Loucy (cell line): ENCODE measurements around the gene IL23A.

ENCODE experiments used
- H2AFZ ChIP-seq: fragments of 200-600 bp; sonication (generic); 2 replicates; pipeline ENCODE4 v1.6.0; 2016; ENCODE audit warnings: antibody characterized with exemption, mild to moderate bottlenecking, low read length, moderate library complexity
- H3F3A ChIP-seq: fragments of 200-600 bp; 2 replicates; pipeline ENCODE4 v1.6.0; 2016; ENCODE audit warnings: antibody characterized with exemption, low read depth, mild to moderate bottlenecking
- H3K27me3 ChIP-seq: fragments of 200-600 bp; sonication (generic); 2 replicates; pipeline ENCODE4 v1.6.1; 2014; ENCODE audit warnings: low read length, mild to moderate bottlenecking; ENCODE audit not compliant: insufficient read depth, poor library complexity, severe bottlenecking
- H3K36me3 ChIP-seq: fragments of 200-600 bp; sonication (generic); 2 replicates; pipeline ENCODE4 v1.6.1; 2016; ENCODE audit warnings: low read length; ENCODE audit not compliant: insufficient read depth
- H3K4me1 ChIP-seq: fragments of 200-600 bp; sonication (generic); 2 replicates; pipeline ENCODE4 v1.5.1; 2014; ENCODE audit warnings: low read length, mild to moderate bottlenecking; ENCODE audit not compliant: insufficient read depth, poor library complexity, severe bottlenecking
- H3K4me2 ChIP-seq: fragments of 200-600 bp; sonication (generic); 2 replicates; pipeline ENCODE4 v1.6.0; 2014; ENCODE audit warnings: antibody characterized with exemption, low read length, low read depth, mild to moderate bottlenecking; ENCODE audit not compliant: poor library complexity, severe bottlenecking
- H3K4me3 ChIP-seq: fragments of 200-600 bp; sonication (generic); 2 replicates; pipeline ENCODE4 v1.5.1; 2014; ENCODE audit warnings: low read length, mild to moderate bottlenecking, mixed read lengths; ENCODE audit not compliant: poor library complexity, severe bottlenecking
- H3K79me2 ChIP-seq: fragments of 200-600 bp; sonication (generic); 2 replicates; pipeline ENCODE4 v1.6.1; 2014; ENCODE audit warnings: low read length; ENCODE audit not compliant: insufficient read depth
- H3K9ac ChIP-seq: fragments of 200-600 bp; sonication (generic); 2 replicates; pipeline ENCODE4 v1.6.0; 2014; ENCODE audit warnings: mild to moderate bottlenecking, low read depth, low read length, moderate library complexity; ENCODE audit not compliant: poor library complexity, severe bottlenecking
- H3K9me2 ChIP-seq: fragments of 200-600 bp; sonication (generic); replicated peaks from 2 replicates; pipeline ENCODE4 v1.6.1; 2016; ENCODE audit warnings: low read depth, low read length, mixed read lengths
- H3K9me3 ChIP-seq: fragments of 200-600 bp; sonication (generic); 2 replicates; pipeline ENCODE4 v1.6.1; 2014; ENCODE audit warnings: mild to moderate bottlenecking, antibody characterized with exemption, low read length, low read depth; ENCODE audit not compliant: insufficient read depth
- H4K20me1 ChIP-seq: fragments of 200-600 bp; sonication (generic); 2 replicates; pipeline ENCODE4 v1.6.0; 2014; ENCODE audit warnings: antibody characterized with exemption, low read length, mild to moderate bottlenecking; ENCODE audit not compliant: insufficient read depth, poor library complexity, severe bottlenecking
- CTCF ChIP-seq: fragments of 200-600 bp; sonication (generic); conservative IDR thresholded peaks from 2 replicates; pipeline ENCODE4 v1.5.1; 2014; ENCODE audit warnings: mild to moderate bottlenecking, antibody characterized with exemption, low read length
- EZH2phosphoT487 ChIP-seq: fragments of 200-600 bp; IDR thresholded peaks from 2 replicates; pipeline ENCODE4 v1.6.1; 2018; ENCODE audit warnings: antibody characterized with exemption, mild to moderate bottlenecking, moderate library complexity, borderline replicate concordance

IL23A gene

GRCh38 chr12:56358836-56359532 is 20.3 kb downstream of the IL23A start:
- H3K9me2 ChIP-seq = no peaks in the 10 kb centered on the region
- peak overlapping the region; percentile 92 for H3K9ac ChIP-seq
- H3K79me2 ChIP-seq = peaks cover 21% of the 10 kb centered on the region
- peak overlapping the region; percentile 94 for H3K4me3 ChIP-seq
- H3K9me3 ChIP-seq = no peaks in the 10 kb centered on the region
- H3K4me1 ChIP-seq = peaks cover 15% of the 10 kb centered on the region
- peak overlapping the region; percentile 80 for H3K4me2 ChIP-seq
- H4K20me1 ChIP-seq = no peaks in the 10 kb centered on the region
- H3K36me3 ChIP-seq = peaks cover 20% of the 10 kb centered on the region; the same call in 1 of the 2 replicates
- H3F3A ChIP-seq = no peaks in the 10 kb centered on the region
- H2AFZ ChIP-seq = no peak overlapping the region
- no peaks in the 10 kb centered on the region for H3K27me3 ChIP-seq
- no peak for TF ChIP-seq EZH2phosphoT487
- no peak for TF ChIP-seq CTCF

GRCh38 chr12:56359851-56360767 is 21.4 kb downstream of the IL23A start, which contains the start of gene STAT2:
STAT2 (minus strand) TSS chr12:56360107; CDS start chr12:56356571, 3,536 bp downstream.
- Histone ChIP-seq H2AFZ (peak within 1 kb of the TSS; percentile 86), H3K9ac (peak within 1 kb of the TSS; percentile 92), H4K20me1 (no peaks in the 10 kb centered on the region), H3K36me3 (peaks cover 9% of the 10 kb centered on the region; the same call in 1 of the 2 replicates), H3K4me3 (peak within 1 kb of the TSS; percentile 94), H3K79me2 (peaks cover 21% of the 10 kb centered on the region), H3K27me3 (no peaks in the 10 kb centered on the region), H3K4me2 (peak within 1 kb of the TSS; percentile 85), H3K9me2 (no peaks in the 10 kb centered on the region), H3F3A (no peaks in the 10 kb centered on the region), H3K9me3 (no peaks in the 10 kb centered on the region), H3K4me1 (peaks cover 15% of the 10 kb centered on the region)
- no peak for TF ChIP-seq CTCF
- no peak for TF ChIP-seq EZH2phosphoT487

GRCh38 chr12:56361487-56362129 is 22.9 kb downstream of the IL23A start:
- Histone ChIP-seq H3K27me3 (no peaks in the 10 kb centered on the region), H3K4me3 (peak overlapping the region; percentile 94), H3K9me3 (no peaks in the 10 kb centered on the region), H3K9me2 (no peaks in the 10 kb centered on the region), H3K79me2 (peaks cover 21% of the 10 kb centered on the region), H3K4me1 (peaks cover 15% of the 10 kb centered on the region), H3F3A (no peaks in the 10 kb centered on the region), H4K20me1 (no peaks in the 10 kb centered on the region), H3K9ac (no peak overlapping the region), H3K36me3 (no peaks in the 10 kb centered on the region), H2AFZ (no peak overlapping the region), H3K4me2 (peak overlapping the region; percentile 85)
- TF ChIP-seq CTCF (no peak), EZH2phosphoT487 (no peak)
